GM21576 (cell line): ENCODE results near the gene STH.

Experiments
- ATAC-seq: cut with Tn5 transposase; IDR thresholded peaks from one replicate; pipeline ENCODE4 v1.9.1; 2021; ENCODE audit warnings: mild to moderate bottlenecking, moderate library complexity; ENCODE audit not compliant: unreplicated experiment

STH gene

GRCh38 chr17:45966606-45967280, 32.3 kb upstream of the STH start:
- no peak for ATAC-seq

GRCh38 chr17:45967378-45967777, 31.7 kb upstream of the STH start:
- ATAC-seq: no peak

GRCh38 chr17:45968732-45969131, 30.3 kb upstream of the STH start:
- ATAC-seq: no peak

- ATAC-seq: no peak
These were observed 29.3 kb upstream of the STH start for GRCh38 chr17:45969726-45970125.

- no peak for ATAC-seq
These were observed 28.4 kb upstream of the STH start for GRCh38 chr17:45970659-45971058.

GRCh38 chr17:45971698-45972141, 27.3 kb upstream of the STH start:
- ATAC-seq: no peak

- no peak for ATAC-seq
These were observed 26.5 kb upstream of the STH start for GRCh38 chr17:45972531-45972930.

GRCh38 chr17:45973099-45973780, 25.8 kb upstream of the STH start:
- no peak for ATAC-seq

- ATAC-seq: no peak
These were observed 24.8 kb upstream of the STH start for GRCh38 chr17:45973946-45974859.

GRCh38 chr17:45974916-45975630, 24.0 kb upstream of the STH start:
- no peak for ATAC-seq

GRCh38 chr17:45975640-45976295, 23.3 kb upstream of the STH start:
- no peak for ATAC-seq

- no peak for ATAC-seq
These were observed 22.7 kb upstream of the STH start for GRCh38 chr17:45976391-45976754.

GRCh38 chr17:45976755-45977505, 22.1 kb upstream of the STH start:
- no peak for ATAC-seq

- no peak for ATAC-seq
These were observed 21.6 kb upstream of the STH start for GRCh38 chr17:45977506-45977824.

- no peak for ATAC-seq
These were observed 20.9 kb upstream of the STH start for GRCh38 chr17:45977976-45978626.

GRCh38 chr17:45979137-45979536, 19.9 kb upstream of the STH start:
- no peak for ATAC-seq

GRCh38 chr17:45980855-45981254, 18.2 kb upstream of the STH start:
- no peak for ATAC-seq

- no peak for ATAC-seq
These were observed 17.7 kb upstream of the STH start for GRCh38 chr17:45981306-45981705.

GRCh38 chr17:45982791-45983613, 16.0 kb upstream of the STH start:
- no peak for ATAC-seq
